ENCODE measurements around the gene ZFYVE28.

ZFYVE28 gene

GRCh38 chr4:2415881-2416563 lies 2.4 kb downstream of the ZFYVE28 start:
- Mint-ChIP-seq H3K27ac (peak overlapping the region; percentile 85 to 87), H3K9me3 (no peaks in the 10 kb centered on the region), H3K36me3 (ENCODE audit: insufficient read depth) (peaks cover 53% of the 10 kb centered on the region), H3K4me3 (peak overlapping the region; percentile 86 to 88), H3K4me1 (ENCODE audit: low read depth in 2 of 2) (peaks cover 56 to 64% of the 10 kb centered on the region in 2 donors), H3K27me3 (peaks cover 0 to 11% of the 10 kb centered on the region in 2 donors)
- ATAC-seq (replicated peaks) (no peak), DNase-seq (no peak)

- peak overlapping the region; percentile 86 to 88 for H3K4me3 Mint-ChIP-seq
- DNase-seq (no peak), ATAC-seq (replicated peaks) (no peak)
- peaks cover 0 to 3% of the 10 kb centered on the region in 2 donors for H3K27me3 Mint-ChIP-seq
- H3K27ac Mint-ChIP-seq, result peak overlapping the region in 1 of 2 donors; percentile 41
- peaks cover 60 to 70% of the 10 kb centered on the region in 2 donors for H3K4me1 Mint-ChIP-seq (ENCODE audit: low read depth in 2 of 2)
- H3K36me3 Mint-ChIP-seq (ENCODE audit: insufficient read depth), result peaks cover 53% of the 10 kb centered on the region
- H3K9me3 Mint-ChIP-seq, result no peaks in the 10 kb centered on the region
These were observed 3.2 kb downstream of the ZFYVE28 start for GRCh38 chr4:2415213-2415612.

GRCh38 chr4:2413821-2414610 lies 4.4 kb downstream of the ZFYVE28 start:
- Mint-ChIP-seq H3K9me3 (no peaks in the 10 kb centered on the region), H3K4me3 (peak overlapping the region; percentile 86), H3K4me1 (ENCODE audit: low read depth in 2 of 2) (peaks cover 59 to 65% of the 10 kb centered on the region in 2 donors), H3K27me3 (no peaks in the 10 kb centered on the region), H3K36me3 (ENCODE audit: insufficient read depth) (peaks cover 63% of the 10 kb centered on the region), H3K27ac (peak overlapping the region; percentile 99)
- no peak for ATAC-seq (replicated peaks)
- DNase-seq, result peak; percentile 35 to 53 (median 38)

- H3K27me3 Mint-ChIP-seq, result no peaks in the 10 kb centered on the region
- ATAC-seq (replicated peaks), result peak; percentile 76
- peaks cover 69% of the 10 kb centered on the region for H3K36me3 Mint-ChIP-seq (ENCODE audit: insufficient read depth)
- H3K4me1 Mint-ChIP-seq (ENCODE audit: low read depth in 2 of 2), result peaks cover 65 to 70% of the 10 kb centered on the region in 2 donors
- DNase-seq, result peak; percentile 91 to 92 (median 92)
- peak overlapping the region; percentile 86 for H3K4me3 Mint-ChIP-seq
- no peaks in the 10 kb centered on the region for H3K9me3 Mint-ChIP-seq
- H3K27ac Mint-ChIP-seq, result peak overlapping the region; percentile 99
These were observed 5.3 kb downstream of the ZFYVE28 start for GRCh38 chr4:2412885-2413716.

GRCh38 chr4:2412534-2412884 lies 5.9 kb downstream of the ZFYVE28 start:
- no peaks in the 10 kb centered on the region for H3K27me3 Mint-ChIP-seq
- H3K27ac Mint-ChIP-seq, result peak overlapping the region; percentile 99
- H3K4me3 Mint-ChIP-seq, result peak overlapping the region; percentile 86
- H3K4me1 Mint-ChIP-seq (ENCODE audit: low read depth in 2 of 2), result peaks cover 71 to 76% of the 10 kb centered on the region in 2 donors
- peak; percentile 53 for ATAC-seq (replicated peaks)
- peaks cover 68% of the 10 kb centered on the region for H3K36me3 Mint-ChIP-seq (ENCODE audit: insufficient read depth)
- no peaks in the 10 kb centered on the region for H3K9me3 Mint-ChIP-seq
- peak in 2 of 3 experiments; percentile 65 to 68 for DNase-seq

GRCh38 chr4:2411786-2412510 lies 6.5 kb downstream of the ZFYVE28 start:
- H3K36me3 Mint-ChIP-seq (ENCODE audit: insufficient read depth), result peaks cover 68% of the 10 kb centered on the region
- H3K27ac Mint-ChIP-seq, result peak overlapping the region; percentile 99
- H3K4me1 Mint-ChIP-seq (ENCODE audit: low read depth in 2 of 2), result peaks cover 75 to 78% of the 10 kb centered on the region in 2 donors
- ATAC-seq (replicated peaks) (no peak), DNase-seq (peak in 1 of 3 experiments; percentile 20)
- peak overlapping the region; percentile 86 for H3K4me3 Mint-ChIP-seq
- H3K27me3 Mint-ChIP-seq, result no peaks in the 10 kb centered on the region
- no peaks in the 10 kb centered on the region for H3K9me3 Mint-ChIP-seq

GRCh38 chr4:2409381-2409783 lies 9.1 kb downstream of the ZFYVE28 start:
- H3K4me3 Mint-ChIP-seq, result no peak overlapping the region
- peaks cover 71% of the 10 kb centered on the region for H3K36me3 Mint-ChIP-seq (ENCODE audit: insufficient read depth)
- ATAC-seq (replicated peaks) (no peak), DNase-seq (no peak)
- H3K27me3 Mint-ChIP-seq, result no peaks in the 10 kb centered on the region
- peak overlapping the region; percentile 27 to 77 for H3K27ac Mint-ChIP-seq
- no peaks in the 10 kb centered on the region for H3K9me3 Mint-ChIP-seq
- peaks cover 66 to 67% of the 10 kb centered on the region in 2 donors for H3K4me1 Mint-ChIP-seq (ENCODE audit: low read depth in 2 of 2)

- Mint-ChIP-seq H3K4me1 (ENCODE audit: low read depth in 2 of 2) (peaks cover 64 to 67% of the 10 kb centered on the region in 2 donors), H3K4me3 (no peak overlapping the region), H3K36me3 (ENCODE audit: insufficient read depth) (peaks cover 71% of the 10 kb centered on the region), H3K9me3 (no peaks in the 10 kb centered on the region), H3K27me3 (no peaks in the 10 kb centered on the region), H3K27ac (peak overlapping the region; percentile 77 to 80)
- DNase-seq (no peak), ATAC-seq (replicated peaks) (no peak)
These were observed 9.5 kb downstream of the ZFYVE28 start for GRCh38 chr4:2408976-2409375.

GRCh38 chr4:2408401-2408958 lies 10.0 kb downstream of the ZFYVE28 start:
- ATAC-seq (replicated peaks), result no peak
- DNase-seq, result no peak
- Mint-ChIP-seq H3K9me3 (no peaks in the 10 kb centered on the region), H3K27ac (peak overlapping the region; percentile 77 to 80), H3K27me3 (no peaks in the 10 kb centered on the region), H3K36me3 (ENCODE audit: insufficient read depth) (peaks cover 71% of the 10 kb centered on the region), H3K4me1 (ENCODE audit: low read depth in 2 of 2) (peaks cover 59 to 64% of the 10 kb centered on the region in 2 donors), H3K4me3 (peak overlapping the region in 1 of 2 donors; percentile 50)

GRCh38 chr4:2407991-2408342 lies 10.5 kb downstream of the ZFYVE28 start:
- Mint-ChIP-seq H3K27ac (peak overlapping the region; percentile 77 to 80), H3K36me3 (ENCODE audit: insufficient read depth) (peaks cover 70% of the 10 kb centered on the region), H3K27me3 (no peaks in the 10 kb centered on the region), H3K4me3 (peak overlapping the region in 1 of 2 donors; percentile 50), H3K9me3 (no peaks in the 10 kb centered on the region), H3K4me1 (ENCODE audit: low read depth in 2 of 2) (peaks cover 58 to 64% of the 10 kb centered on the region in 2 donors)
- no peak for ATAC-seq (replicated peaks)
- DNase-seq, result no peak

GRCh38 chr4:2406920-2407319 lies 11.5 kb downstream of the ZFYVE28 start:
- Mint-ChIP-seq H3K4me3 (no peak overlapping the region), H3K27me3 (no peaks in the 10 kb centered on the region), H3K9me3 (no peaks in the 10 kb centered on the region), H3K36me3 (ENCODE audit: insufficient read depth) (peaks cover 66% of the 10 kb centered on the region), H3K4me1 (ENCODE audit: low read depth in 2 of 2) (peaks cover 57 to 62% of the 10 kb centered on the region in 2 donors), H3K27ac (peak overlapping the region in 1 of 2 donors; percentile 51)
- no peak for ATAC-seq (replicated peaks)
- no peak for DNase-seq

GRCh38 chr4:2406406-2406805 lies 12.0 kb downstream of the ZFYVE28 start:
- peak overlapping the region in 1 of 2 donors; percentile 77 for H3K27ac Mint-ChIP-seq

More at GRCh38 chr4:2406406-2406805, 12.0 kb downstream of the ZFYVE28 start:
- DNase-seq, result no peak
- Mint-ChIP-seq H3K36me3 (ENCODE audit: insufficient read depth) (peaks cover 68% of the 10 kb centered on the region), H3K4me1 (ENCODE audit: low read depth in 2 of 2) (peaks cover 57 to 62% of the 10 kb centered on the region in 2 donors), H3K4me3 (no peak overlapping the region), H3K27me3 (no peaks in the 10 kb centered on the region), H3K9me3 (no peaks in the 10 kb centered on the region)
- no peak for ATAC-seq (replicated peaks)
